K562 (cell line): Measurements from ENCODE around the gene ITGA2B. TPM values are rescaled to one million over a fixed set of nuclear protein-coding genes. Genes with fewer than 3 reads are reported as not detected.

Source experiments
- ATAC-seq: fragments of 200-7000 bp; cut with Tn5 transposase; 3 replicates; pipeline ENCODE4 v1.9.1; 2020; ENCODE audit warnings: moderate library complexity
- BruUV-seq: library from RNA; stranded (reverse); fragments of 400-500 nt; replicated peaks from 2 replicates; lab custom pipeline; 2021; lab: Mats Ljungman, UMichigan
- CTCF ChIA-PET: fragments of 300-600 bp; formaldehyde crosslinking; extraction: SDS; loops from one replicate; lab custom pipeline; 2021; ENCODE audit warnings: low intra/inter-chr PET ratio; lab: Yijun Ruan, JAX
- POLR2A ChIA-PET: fragments of 300-600, 350-650 bp; sonication (Branson Sonifier 250); formaldehyde crosslinking; extraction: SDS; loops from one replicate; lab custom pipeline; 2021; ENCODE audit warnings: antibody characterized with exemption, inconsistent platforms; lab: Yijun Ruan, JAX
- DNase-seq, 4 experiments: peaks; one replicate each; pipeline versions ENCODE4 v3.0.0 to v3.0.0-alpha.2; 2011 to 2018; ENCODE audit warnings: low spot score in 3 of 4, mixed read lengths in 3 of 4; ENCODE audit errors: extremely low read depth in 1 of 4
- FAIRE-seq: peaks from 2 replicates; lab custom pipeline; 2011; peaks lifted over from hg19 to GRCh38; lab: Jason Lieb, UNC
- H2AFZ ChIP-seq: 2 replicates; pipeline ENCODE4 v1.6.0; 2011; ENCODE audit warnings: low read depth, low read length, control low read depth, inconsistent platforms
- H3K27ac ChIP-seq: fragments of 200-600 bp; 3 replicates; pipeline ENCODE4 v1.8.0; 2011; ENCODE audit warnings: low read depth, mild to moderate bottlenecking, control low read depth, inconsistent platforms, low read length, moderate library complexity, mixed read lengths; ENCODE audit errors: extremely low read depth
- H3K27me3 ChIP-seq, 2 experiments: fragments of 300-600 bp in 1 of 2; 2 replicates in 1 of 2; 3 replicates in 1 of 2; pipeline versions ENCODE4 v1.6.0 to v1.8.0; 2011; ENCODE audit warnings: inconsistent platforms in 2 of 2, low read length in 2 of 2, mild to moderate bottlenecking in 1 of 2, mixed read lengths in 1 of 2, moderate library complexity in 1 of 2; ENCODE audit not compliant: control insufficient read depth in 2 of 2, insufficient read depth in 2 of 2
- H3K36me3 ChIP-seq: fragments of 300-600 bp; 3 replicates; pipeline ENCODE4 v1.8.0; 2011; ENCODE audit warnings: mild to moderate bottlenecking, low read length, inconsistent platforms; ENCODE audit not compliant: control insufficient read depth, insufficient read depth
- H3K4me1 ChIP-seq, 2 experiments: fragments of 200-600 bp in 1 of 2; replicated peaks in 1 of 2; 2 replicates in 1 of 2; 3 replicates in 1 of 2; pipeline versions ENCODE4 v1.5.1 to v1.8.0; 2011; ENCODE audit warnings: inconsistent platforms in 2 of 2, low read length in 2 of 2, mild to moderate bottlenecking in 1 of 2, mixed read lengths in 1 of 2, moderate library complexity in 1 of 2; ENCODE audit not compliant: control insufficient read depth in 2 of 2, insufficient read depth in 2 of 2
- H3K4me2 ChIP-seq: 2 replicates; pipeline ENCODE4 v1.6.1; 2011; ENCODE audit warnings: low read length, control low read depth, inconsistent platforms, mixed read lengths; ENCODE audit not compliant: insufficient read depth
- H3K4me3 ChIP-seq: fragments of 200-600 bp; sonication (generic), shearing (Covaris generic); 2 replicates; pipeline ENCODE4 v1.5.1; 2016; ENCODE audit warnings: control low read depth, inconsistent platforms
- H3K79me2 ChIP-seq: fragments of 200-600 bp; 3 replicates; pipeline ENCODE4 v1.8.0; 2011; ENCODE audit warnings: low read length, inconsistent platforms; ENCODE audit not compliant: control insufficient read depth, insufficient read depth
- H3K9ac ChIP-seq, 2 experiments: 2 replicates each; pipeline versions ENCODE4 v1.6.0 to v1.6.1; 2011; ENCODE audit warnings: low read depth in 2 of 2, low read length in 2 of 2, control low read depth in 1 of 2, inconsistent platforms in 1 of 2, mild to moderate bottlenecking in 1 of 2, mixed read lengths in 1 of 2; ENCODE audit not compliant: insufficient read depth in 1 of 2
- H3K9me1 ChIP-seq: one replicate; pipeline ENCODE4 v1.6.0; 2011; ENCODE audit warnings: inconsistent platforms, mild to moderate bottlenecking, low read length, moderate library complexity; ENCODE audit not compliant: control insufficient read depth, insufficient read depth
- H3K9me3 ChIP-seq: replicated peaks from 2 replicates; pipeline ENCODE4 v1.5.1; 2011; ENCODE audit warnings: low read depth, low read length, inconsistent platforms; ENCODE audit not compliant: control insufficient read depth, insufficient read depth
- H4K20me1 ChIP-seq: replicated peaks from 2 replicates; pipeline ENCODE4 v1.6.1; 2011; ENCODE audit warnings: low read length, inconsistent platforms, mixed read lengths; ENCODE audit not compliant: control insufficient read depth, insufficient read depth
- CTCF ChIP-seq, 3 experiments: IDR thresholded peaks in 2 of 3; conservative IDR thresholded peaks in 1 of 3; 2 replicates each; pipeline ENCODE4 v1.5.1; 2011 to 2012; ENCODE audit warnings: low read length in 3 of 3, mild to moderate bottlenecking in 3 of 3, control low read depth in 2 of 3, improper control_type of control experiment in 1 of 3, inconsistent platforms in 1 of 3, low read depth in 1 of 3, mixed read lengths in 1 of 3, moderate library complexity in 1 of 3; ENCODE audit not compliant: insufficient read depth in 2 of 3
- NEUROD1 ChIP-seq: fragments of 150-350 bp; IDR thresholded peaks from 2 replicates; pipeline ENCODE4 v1.6.1; 2014; ENCODE audit warnings: borderline replicate concordance, low read length, low read depth; ENCODE audit not compliant: partially characterized antibody
- RBM34 ChIP-seq: fragments of 200-400 bp; formaldehyde crosslinking; IDR thresholded peaks from 2 replicates; pipeline ENCODE4 v1.6.1; 2018; ENCODE audit warnings: low read length, borderline replicate concordance; ENCODE audit not compliant: insufficient read depth
- ZNF146 ChIP-seq: IDR thresholded peaks from one replicate; pipeline ENCODE4 v1.6.1; 2018; ENCODE audit warnings: missing compliant biosample characterization; ENCODE audit not compliant: unreplicated experiment
- WGBS: fragments of 100-300 bp; shearing (Covaris generic); methylation state at CpG from one replicate; pipeline ENCODE4 v1.1.6; 2016; ENCODE audit warnings: low coverage, mixed read lengths; ENCODE audit not compliant: insufficient coverage; ENCODE audit errors: missing lambda C conversion rate; 5-methylcytosine and 5-hydroxymethylcytosine counted together
- in situ Hi-C: fragments of 300-500 bp; cut with MboI; formaldehyde crosslinking; loops from 4 replicates; pipeline ENCODE4 v1.15.0; 2018; ENCODE audit warnings: inconsistent platforms, mixed read lengths
- intact Hi-C: fragments of 100-400 bp; cut with micrococcal nuclease; formaldehyde crosslinking; loops from 2 replicates; pipeline ENCODE4 v1.14.2; 2022
- polyA plus RNA-seq, 8 experiments: library from polyadenylated mRNA; depleted of rRNA in 4 of 8; stranded (reverse) in 5 of 8; unstranded in 3 of 8; fragments of >200 nt; fragmentation: Nextera tagmentation in 2 of 8; fragmentation: Illumina TruSeq in 1 of 8; extraction: Ambion mirVana in 2 of 8; extraction: Trizol in 1 of 8; gene quantifications; 2 replicates each; pipeline versions ENCODE4 v1.2.1 to v1.2.3, GENCODE V29; 2011 to 2014; ENCODE audit warnings: inconsistent platforms in 1 of 8, missing spikeins in 1 of 8
- total RNA-seq, 7 experiments: library from RNA; depleted of rRNA in 6 of 7; stranded (reverse); fragments of >200 nt in 6 of 7; fragmentation: Illumina TruSeq in 2 of 7; extraction: Trizol in 2 of 7; gene quantifications; 2 replicates each; pipeline versions ENCODE4 v1.2.1 to v1.2.3, GENCODE V29; 2011 to 2021; ENCODE audit warnings: low replicate concordance in 1 of 7

Gene ITGA2B
- total and polyA plus RNA-seq, 9 of the 15 experiments (the other 6 are each of a cell fraction or from before 2014, with no cell fraction given) = 1.1 to 26.4 (median 5.6) TPM

- 86% methylated on average over 1 of the region's 1 CpG for WGBS
- POLR2A ChIA-PET = interaction anchor here (0.6 kb wide), 1 partner anchor 94 kb away, joined by 4 read pairs; no protein-coding TSS in a partner anchor
These were observed 25.1 kb upstream of the ITGA2B start for GRCh38 chr17:44414394-44415155.

GRCh38 chr17:44409309-44410028, 20.0 kb upstream of the ITGA2B start:
- H3K79me2 ChIP-seq = no peaks in the 10 kb centered on the region
- FAIRE-seq (peak; percentile 54), ATAC-seq (peak; percentile 77), DNase-seq (peak in 1 of 4 experiments; percentile 31)
- in situ Hi-C loops = no loop called here
- H3K27me3 ChIP-seq = no peaks in the 10 kb centered on the region
- BruUV-seq = no TSS peak
- CTCF ChIA-PET = interaction anchor here (0.6 kb wide), 1 partner anchor 33 kb away, joined by 3 read pairs; no protein-coding TSS in a partner anchor
- POLR2A ChIA-PET = interaction anchor here (0.5 to 1.3 kb wide), 2 partner anchors 9 to 17 kb away, joined by 3 read pairs; no protein-coding TSS in a partner anchor
- no peak overlapping the region for H3K4me3 ChIP-seq
- no peaks in the 10 kb centered on the region for H3K4me1 ChIP-seq
- 61% methylated on average over 7 of the region's 7 CpGs for WGBS
- no peaks in the 10 kb centered on the region for H3K9me1 ChIP-seq
- H3K9ac ChIP-seq = no peak overlapping the region
- H3K27ac ChIP-seq = no peak overlapping the region
- H4K20me1 ChIP-seq = no peaks in the 10 kb centered on the region
- TF ChIP-seq RBM34 (no peak), CTCF (IDR thresholded peaks at IDR 0.05 in 2 of 3, conservative IDR thresholded peaks at IDR 0.05 in 1 of 3; ENCODE audit: insufficient read depth in 2 of 3, low read depth in 1 of 3, low read length in 3 of 3) (peak in 2 of 3 experiments; percentile 17 to 20; a peak in 1 of 6 replicates)
- intact Hi-C loops = no loop called here
- H3K9me3 ChIP-seq = no peaks in the 10 kb centered on the region
- no peak overlapping the region for H2AFZ ChIP-seq
- no peak overlapping the region for H3K4me2 ChIP-seq
- H3K36me3 ChIP-seq = peaks cover 14% of the 10 kb centered on the region; the same call in 2 of the 3 replicates

More at GRCh38 chr17:44414394-44415155, 25.1 kb upstream of the ITGA2B start:
- no peaks in the 10 kb centered on the region for H3K27me3 ChIP-seq
- no TSS peak for BruUV-seq
- H3K36me3 ChIP-seq = peaks cover 33% of the 10 kb centered on the region; the same call in 2 of the 3 replicates
- DNase-seq (no peak), FAIRE-seq (no peak)
- no peaks in the 10 kb centered on the region for H3K9me1 ChIP-seq
- CTCF ChIA-PET = no interaction called here
- H3K4me3 ChIP-seq = no peak overlapping the region
- H3K9ac ChIP-seq = no peak overlapping the region
- no peaks in the 10 kb centered on the region for H3K9me3 ChIP-seq
- intact Hi-C loops = no loop called here
- in situ Hi-C loops = no loop called here
- H3K4me2 ChIP-seq = no peak overlapping the region
- no peaks in the 10 kb centered on the region for H3K79me2 ChIP-seq
- no peak overlapping the region for H2AFZ ChIP-seq
- no peaks in the 10 kb centered on the region for H3K4me1 ChIP-seq
- TF ChIP-seq NEUROD1 (no peak), ZNF146 (CRISPR knock-in tag) (peak; percentile 34)
- TF ChIP-seq, all 486 proteins: peak for 1
- H3K27ac ChIP-seq = no peak overlapping the region
- no peak for ATAC-seq
- no peaks in the 10 kb centered on the region for H4K20me1 ChIP-seq
